GM12878 (cell line): Measurements from ENCODE around the gene HSD17B1. TPM values are rescaled to one million over a fixed set of nuclear protein-coding genes. Genes with fewer than 3 reads are reported as not detected.

Source experiments
- ATAC-seq: fragments of 200-7000 bp; cut with Tn5 transposase; 3 replicates; pipeline ENCODE4 v1.9.1; 2020; ENCODE audit warnings: mild to moderate bottlenecking, moderate library complexity
- BruUV-seq: library from RNA; stranded (reverse); fragments of 400-500 nt; replicated peaks from 2 replicates; lab custom pipeline; 2021; lab: Mats Ljungman, UMichigan
- CTCF ChIA-PET: fragments of 300-600 bp; sonication (Branson Sonifier 250); formaldehyde crosslinking; extraction: SDS; loops from one replicate; lab custom pipeline; 2021; ENCODE audit warnings: inconsistent platforms; lab: Yijun Ruan, JAX
- POLR2A ChIA-PET: fragments of 350-600 bp; formaldehyde crosslinking; extraction: SDS; loops from one replicate; lab custom pipeline; 2021; ENCODE audit warnings: inconsistent platforms; lab: Charles Lee
- RAD21 ChIA-PET: fragments of 300-600 bp; sonication (Branson Sonifier 250); formaldehyde crosslinking; loops from one replicate; lab custom pipeline; 2023; ENCODE audit warnings: antibody characterized with exemption; ENCODE audit not compliant: unreplicated experiment; lab: Charles Lee
- SMC1A ChIA-PET: fragments of 300-600 bp; sonication (Branson Sonifier 250); formaldehyde crosslinking; loops from one replicate; lab custom pipeline; 2023; ENCODE audit not compliant: unreplicated experiment, uncharacterized antibody; lab: Charles Lee
- DNase-seq: peaks from one replicate; pipeline ENCODE4 v3.0.0-alpha.2; 2011; ENCODE audit warnings: low read depth, low spot score
- FAIRE-seq: peaks from 3 replicates; lab custom pipeline; 2011; peaks lifted over from hg19 to GRCh38; lab: Jason Lieb, UNC
- H2AFZ ChIP-seq: 2 replicates; pipeline ENCODE4 v1.6.0; 2011; ENCODE audit warnings: low read depth, low read length, control low read depth; ENCODE audit not compliant: control insufficient read depth
- H3K27ac ChIP-seq: 2 replicates; pipeline ENCODE4 v1.5.1; 2011; ENCODE audit warnings: control low read depth; ENCODE audit not compliant: control insufficient read depth, insufficient read depth
- H3K27me3 ChIP-seq, 2 experiments: replicated peaks in 1 of 2; 2 replicates each; pipeline versions ENCODE4 v1.6.0 to v1.6.1; 2011; ENCODE audit warnings: low read length in 1 of 2; ENCODE audit not compliant: control insufficient read depth in 2 of 2, insufficient read depth in 2 of 2
- H3K36me3 ChIP-seq, 2 experiments: 2 replicates each; pipeline ENCODE4 v1.5.1; 2011; ENCODE audit warnings: low read length in 1 of 2; ENCODE audit not compliant: control insufficient read depth in 2 of 2, insufficient read depth in 2 of 2
- H3K4me1 ChIP-seq: 2 replicates; pipeline ENCODE4 v1.6.1; 2011; ENCODE audit warnings: mild to moderate bottlenecking, low read length, moderate library complexity, mixed read lengths; ENCODE audit not compliant: control insufficient read depth, insufficient read depth
- H3K4me2 ChIP-seq: 2 replicates; pipeline ENCODE4 v1.6.0; 2011; ENCODE audit warnings: control low read depth; ENCODE audit not compliant: control insufficient read depth, insufficient read depth
- H3K4me3 ChIP-seq: fragments of 200-600 bp; sonication (generic); 2 replicates; pipeline ENCODE4 v1.5.1; 2016
- H3K79me2 ChIP-seq: 2 replicates; pipeline ENCODE4 v1.6.0; 2011; ENCODE audit warnings: low read length; ENCODE audit not compliant: control insufficient read depth, insufficient read depth
- H3K9ac ChIP-seq: 2 replicates; pipeline ENCODE4 v1.8.0; 2011; ENCODE audit warnings: low read length, control low read depth, mixed read lengths; ENCODE audit not compliant: control insufficient read depth, insufficient read depth
- H3K9me3 ChIP-seq: replicated peaks from 3 replicates; pipeline ENCODE4 v1.5.1; 2011; ENCODE audit warnings: mild to moderate bottlenecking, low read length; ENCODE audit not compliant: control insufficient read depth, insufficient read depth
- H4K20me1 ChIP-seq: 2 replicates; pipeline ENCODE4 v1.6.0; 2011; ENCODE audit not compliant: control insufficient read depth, insufficient read depth
- CEBPB ChIP-seq, 2 experiments: fragments of 150-350 bp in 1 of 2; IDR thresholded peaks; 2 replicates each; pipeline ENCODE4 v1.6.1; 2012 to 2014; ENCODE audit warnings: low read depth in 2 of 2, low read length in 2 of 2, borderline replicate concordance in 1 of 2, inconsistent platforms in 1 of 2
- CREB1 ChIP-seq: IDR thresholded peaks from 2 replicates; pipeline ENCODE4 v1.6.1; 2012; ENCODE audit warnings: low read depth, mild to moderate bottlenecking, inconsistent platforms
- CUX1 ChIP-seq: IDR thresholded peaks from 2 replicates; pipeline ENCODE4 v1.6.1; 2012; ENCODE audit warnings: improper control_type of control experiment, low read depth, low read length; ENCODE audit not compliant: insufficient replicate concordance
- E2F8 ChIP-seq: fragments of 450-650 bp; IDR thresholded peaks from 2 replicates; pipeline ENCODE4 v1.6.1; 2018; ENCODE audit warnings: mild to moderate bottlenecking, low read depth, moderate library complexity; ENCODE audit not compliant: partially characterized antibody
- GABPA ChIP-seq: IDR thresholded peaks from 2 replicates; pipeline ENCODE4 v1.6.1; 2014; ENCODE audit warnings: antibody characterized with exemption, low read depth, mild to moderate bottlenecking, inconsistent platforms
- GATAD2B ChIP-seq: fragments of 450-650 bp; conservative IDR thresholded peaks from 2 replicates; pipeline ENCODE4 v1.6.1; 2017; ENCODE audit warnings: low read depth, mild to moderate bottlenecking, moderate library complexity
- IRF5 ChIP-seq: fragments of 450-650 bp; IDR thresholded peaks from 2 replicates; pipeline ENCODE4 v1.6.1; 2017; ENCODE audit warnings: borderline replicate concordance
- MEF2A ChIP-seq: IDR thresholded peaks from 2 replicates; pipeline ENCODE4 v1.6.1; 2011; ENCODE audit warnings: low read depth, mild to moderate bottlenecking, low read length, moderate library complexity; ENCODE audit not compliant: insufficient read depth
- MTA3 ChIP-seq: IDR thresholded peaks from 2 replicates; pipeline ENCODE4 v1.6.1; 2012; ENCODE audit warnings: low read length, inconsistent platforms, borderline replicate concordance
- RAD21 ChIP-seq: IDR thresholded peaks from 2 replicates; pipeline ENCODE4 v1.6.1; 2011; ENCODE audit warnings: mild to moderate bottlenecking, low read depth, low read length, moderate library complexity; ENCODE audit not compliant: insufficient read depth
- RB1 ChIP-seq: fragments of 450-650 bp; formaldehyde crosslinking; IDR thresholded peaks from 2 replicates; pipeline ENCODE4 v1.6.1; 2017; ENCODE audit warnings: mild to moderate bottlenecking, borderline replicate concordance
- ZNF274 ChIP-seq: IDR thresholded peaks from one replicate; pipeline ENCODE4 v1.8.0; 2011; ENCODE audit not compliant: insufficient read length, insufficient read depth
- WGBS: methylation state at CpG from one replicate; pipeline ENCODE4 v1.1.6; 2016; ENCODE audit warnings: low lambda C conversion rate; ENCODE audit not compliant: insufficient replicate concordance, insufficient coverage; ENCODE audit errors: missing lambda C conversion rate; 5-methylcytosine and 5-hydroxymethylcytosine counted together
- in situ Hi-C: fragments of 300-500 bp; cut with MboI; formaldehyde crosslinking; loops from 9 replicates; pipeline ENCODE4 v1.14.3; 2018; ENCODE audit warnings: mixed read lengths
- intact Hi-C: fragments of 100-400 bp; cut with micrococcal nuclease; formaldehyde crosslinking; loops from one replicate; pipeline ENCODE4 v1.14.2; 2022; ENCODE audit not compliant: unreplicated experiment
- polyA plus RNA-seq, 11 experiments: library from polyadenylated mRNA; depleted of rRNA in 4 of 11; unstranded in 6 of 11; stranded (reverse) in 5 of 11; fragments of >200 nt; fragmentation: Nextera tagmentation in 4 of 11; fragmentation: Illumina TruSeq in 1 of 11; extraction: Ambion mirVana in 4 of 11; extraction: Trizol in 1 of 11; gene quantifications; 1 replicate in 1 of 11; 2 replicates in 10 of 11; pipeline versions ENCODE4 v1.2.1 to v1.2.3, GENCODE V29; 2011 to 2016; ENCODE audit warnings: inconsistent platforms in 2 of 11, missing spikeins in 2 of 11, low read depth in 1 of 11
- total RNA-seq, 4 experiments: library from RNA; depleted of rRNA in 3 of 4; stranded (reverse); fragments of >200 nt in 3 of 4; fragmentation: Illumina TruSeq in 1 of 4; extraction: Trizol in 1 of 4; gene quantifications; 2 replicates each; pipeline versions ENCODE4 v1.2.1 to v1.2.3, GENCODE V29; 2013 to 2021

Gene HSD17B1
- total and polyA plus RNA-seq, 10 of the 15 experiments (the other 5 are each of a cell fraction or from before 2014, with no cell fraction given), result 0.15 to 1.1 (median 0.42) TPM

- 41% methylated on average over 60 of the region's 74 CpGs for WGBS
- Histone ChIP-seq H3K79me2 (no peaks in the 10 kb centered on the region), H3K9me3 (no peaks in the 10 kb centered on the region), H4K20me1 (no peaks in the 10 kb centered on the region), H2AFZ (peak overlapping the region; percentile 75), H3K27ac (no peak overlapping the region), H3K36me3 (no peaks in the 10 kb centered on the region; a peak in 2 of 4 replicates), H3K4me3 (peak overlapping the region; percentile 58), H3K27me3 (no peaks in the 10 kb centered on the region), H3K9ac (peak overlapping the region; percentile 56), H3K4me1 (peaks cover 11% of the 10 kb centered on the region), H3K4me2 (peak overlapping the region; percentile 92)
- FAIRE-seq (peak; percentile 41), ATAC-seq (peak; percentile 96), DNase-seq (no peak)
- ChIA-PET CTCF (interaction anchor here (0.6 to 3.0 kb wide), 22 partner anchors 9 to 300 kb away, joined by 3 to 21 read pairs (median 4); partner anchors contain the start of genes MLX, NAGLU, PLEKHH3 and PSMC3IP), POLR2A (interaction anchor here (1.0 to 1.6 kb wide), 5 partner anchors 12 to 107 kb away, joined by 3 to 11 read pairs (median 4); partner anchors contain the start of genes NAGLU and PSMC3IP), RAD21 (interaction anchor here (0.6 to 2.0 kb wide), 12 partner anchors 11 to 450 kb away, joined by 3 to 11 read pairs (median 4); partner anchors contain the start of genes BECN1, NAGLU, PLEKHH3 and PSMC3IP), SMC1A (interaction anchor here (0.7 to 2.0 kb wide), 9 partner anchors 10 to 276 kb away, joined by 3 to 11 read pairs (median 4); partner anchors contain the start of genes BECN1, MLX and NAGLU)
- intact Hi-C loops, result loop anchor here (5.0 kb wide), 1 partner anchor 214 kb away; the partner anchor contains the start of gene RAMP2
- BruUV-seq, result no TSS peak
- in situ Hi-C loops, result no loop called here
- no peak for TF ChIP-seq IRF5
- TF ChIP-seq CUX1, result no peak
- peak; percentile 62; the same call in 1 of the 2 replicates for TF ChIP-seq GATAD2B
- no peak for TF ChIP-seq GABPA
- no peak for TF ChIP-seq MTA3
- no peak for TF ChIP-seq E2F8
- TF ChIP-seq CEBPB (IDR thresholded peaks at IDR 0.05; ENCODE audit: borderline replicate concordance in 1 of 2, low read depth in 2 of 2, low read length in 2 of 2), result no peak
- 0 out of 2 replicates have a peak, but pooled peaks have one; percentile 7 for TF ChIP-seq MEF2A
- no peak for TF ChIP-seq RB1
- TF ChIP-seq RAD21, result peak; percentile 59
- peak; percentile 35; the same call in 1 of the 2 replicates for TF ChIP-seq CREB1
- no peak for TF ChIP-seq ZNF274
Measured at GRCh38 chr17:42548070-42548837, 4.5 kb upstream of the HSD17B1 start.
